Endodermal cell (in vitro differentiated cells): ENCODE measurements around the gene ATXN1. TPM values are rescaled to one million over a fixed set of nuclear protein-coding genes. Genes with fewer than 3 reads are reported as not detected.

ENCODE experiments used
- DNase-seq: peaks from one replicate; pipeline ENCODE4 v3.0.0-alpha.2; 2017
- H3K27ac ChIP-seq: 2 replicates; pipeline ENCODE4 v1.5.1; 2013; ENCODE audit warnings: mild to moderate bottlenecking, low read depth, low read length, moderate library complexity
- H3K27me3 ChIP-seq: 2 replicates; pipeline ENCODE4 v1.6.1; 2013; ENCODE audit warnings: mild to moderate bottlenecking, low read length, moderate library complexity; ENCODE audit not compliant: insufficient read depth, control insufficient read depth, poor library complexity, severe bottlenecking
- H3K36me3 ChIP-seq: 2 replicates; pipeline ENCODE4 v1.7.0; 2013; ENCODE audit warnings: mild to moderate bottlenecking, low read length, moderate library complexity; ENCODE audit not compliant: control insufficient read depth, insufficient read depth
- H3K4me1 ChIP-seq: one replicate; pipeline ENCODE4 v1.7.0; 2013; ENCODE audit warnings: low read length; ENCODE audit not compliant: control insufficient read depth, insufficient read depth
- H3K4me3 ChIP-seq: 2 replicates; pipeline ENCODE4 v1.5.1; 2013; ENCODE audit warnings: mild to moderate bottlenecking, low read length, moderate library complexity
- H3K9ac ChIP-seq: 2 replicates; pipeline ENCODE4 v1.6.1; 2013; ENCODE audit warnings: mild to moderate bottlenecking, low read length, moderate library complexity; ENCODE audit not compliant: poor library complexity, severe bottlenecking; ENCODE audit errors: extremely low read depth
- H3K9me3 ChIP-seq: 2 replicates; pipeline ENCODE4 v1.6.1; 2013; ENCODE audit warnings: mild to moderate bottlenecking, low read length, moderate library complexity; ENCODE audit not compliant: control insufficient read depth
- H3K27ac Mint-ChIP-seq: 2 replicates; pipeline ENCODE4 v1.8.0; 2020; ENCODE audit warnings: mixed read lengths
- H3K27me3 Mint-ChIP-seq: 2 replicates; pipeline ENCODE4 v1.8.0; 2021; ENCODE audit warnings: mild to moderate bottlenecking, mixed read lengths; ENCODE audit not compliant: insufficient read depth
- H3K36me3 Mint-ChIP-seq: 2 replicates; pipeline ENCODE4 v1.8.0; 2020; ENCODE audit warnings: low read depth, mixed read lengths
- H3K4me1 Mint-ChIP-seq: 2 replicates; pipeline ENCODE4 v1.8.0; 2020; ENCODE audit warnings: mixed read lengths
- H3K4me3 Mint-ChIP-seq: 2 replicates; pipeline ENCODE4 v1.8.0; 2020; ENCODE audit warnings: mild to moderate bottlenecking, moderate library complexity, mixed read lengths
- H3K9me3 Mint-ChIP-seq: 2 replicates; pipeline ENCODE4 v1.8.0; 2020; ENCODE audit warnings: mild to moderate bottlenecking, mixed read lengths
- WGBS, 2 experiments: methylation state at CpG; one replicate each; pipeline versions ENCODE4 v1.1.5 to v1.1.7; 2013; ENCODE audit warnings: missing lambda C conversion rate in 2 of 2, mixed read lengths in 1 of 2; ENCODE audit not compliant: insufficient coverage in 1 of 2, insufficient read length in 1 of 2; 5-methylcytosine and 5-hydroxymethylcytosine counted together
- total RNA-seq, 2 donors: library from RNA; stranded (reverse); fragmentation: NEBNext Ultra II Directional in 1 of 2; extraction: Animal tissue kit (Norgen Biotek cat#: 25700) in 1 of 2; gene quantifications; 2 replicates in 1 of 2; 3 replicates in 1 of 2; pipeline ENCODE4 v1.2.1, GENCODE V29; 2021
- TF ChIP-seq, protein P1 (sequence below): fragments of 200-600 bp; sonication (generic); conservative IDR thresholded peaks from 2 replicates; pipeline ENCODE4 v1.5.0; 2021; ENCODE audit warnings: antibody characterized with exemption, mild to moderate bottlenecking

Gene ATXN1
- total RNA-seq, 2 donors from 2014 or later, result 10.4 to 15.9 TPM

- H3K36me3 Mint-ChIP-seq, result no peaks in the 10 kb centered on the region
- Histone ChIP-seq H3K4me1 (peaks cover 4% of the 10 kb centered on the region), H3K36me3 (no peaks in the 10 kb centered on the region), H3K27ac (no peak overlapping the region), H3K27me3 (no peaks in the 10 kb centered on the region), H3K4me3 (no peak overlapping the region), H3K9me3 (no peaks in the 10 kb centered on the region), H3K9ac (no peak overlapping the region)
- TF ChIP-seq, protein P1, sequence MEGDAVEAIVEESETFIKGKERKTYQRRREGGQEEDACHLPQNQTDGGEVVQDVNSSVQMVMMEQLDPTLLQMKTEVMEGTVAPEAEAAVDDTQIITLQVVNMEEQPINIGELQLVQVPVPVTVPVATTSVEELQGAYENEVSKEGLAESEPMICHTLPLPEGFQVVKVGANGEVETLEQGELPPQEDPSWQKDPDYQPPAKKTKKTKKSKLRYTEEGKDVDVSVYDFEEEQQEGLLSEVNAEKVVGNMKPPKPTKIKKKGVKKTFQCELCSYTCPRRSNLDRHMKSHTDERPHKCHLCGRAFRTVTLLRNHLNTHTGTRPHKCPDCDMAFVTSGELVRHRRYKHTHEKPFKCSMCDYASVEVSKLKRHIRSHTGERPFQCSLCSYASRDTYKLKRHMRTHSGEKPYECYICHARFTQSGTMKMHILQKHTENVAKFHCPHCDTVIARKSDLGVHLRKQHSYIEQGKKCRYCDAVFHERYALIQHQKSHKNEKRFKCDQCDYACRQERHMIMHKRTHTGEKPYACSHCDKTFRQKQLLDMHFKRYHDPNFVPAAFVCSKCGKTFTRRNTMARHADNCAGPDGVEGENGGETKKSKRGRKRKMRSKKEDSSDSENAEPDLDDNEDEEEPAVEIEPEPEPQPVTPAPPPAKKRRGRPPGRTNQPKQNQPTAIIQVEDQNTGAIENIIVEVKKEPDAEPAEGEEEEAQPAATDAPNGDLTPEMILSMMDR, result no peak
- WGBS, 2 experiments, result 92 to 95% methylated on average over 2 to 8 of the region's 8 CpGs
- no peak overlapping the region for H3K27ac Mint-ChIP-seq
- no peak for DNase-seq
- H3K4me3 Mint-ChIP-seq, result no peak overlapping the region
- no peaks in the 10 kb centered on the region for H3K9me3 Mint-ChIP-seq
- H3K27me3 Mint-ChIP-seq, result no peaks in the 10 kb centered on the region
- peaks cover 21% of the 10 kb centered on the region for H3K4me1 Mint-ChIP-seq
Measured at GRCh38 chr6:16741112-16742016, 19.9 kb downstream of the ATXN1 start.

- H3K4me1 ChIP-seq, result peaks cover 14% of the 10 kb centered on the region
- H3K9ac ChIP-seq, result no peak overlapping the region
- Mint-ChIP-seq H3K27ac (no peak overlapping the region), H3K4me1 (peaks cover 33% of the 10 kb centered on the region), H3K36me3 (no peaks in the 10 kb centered on the region), H3K9me3 (no peaks in the 10 kb centered on the region), H3K4me3 (no peak overlapping the region), H3K27me3 (no peaks in the 10 kb centered on the region)
- no peak overlapping the region for H3K27ac ChIP-seq
- DNase-seq, result no peak
- H3K36me3 ChIP-seq, result no peaks in the 10 kb centered on the region
- no peaks in the 10 kb centered on the region for H3K27me3 ChIP-seq
- no peak overlapping the region for H3K4me3 ChIP-seq
- TF ChIP-seq, protein P1, result no peak
- H3K9me3 ChIP-seq, result no peaks in the 10 kb centered on the region
Measured at GRCh38 chr6:16740097-16740496, 21.2 kb downstream of the ATXN1 start.

DNA sequence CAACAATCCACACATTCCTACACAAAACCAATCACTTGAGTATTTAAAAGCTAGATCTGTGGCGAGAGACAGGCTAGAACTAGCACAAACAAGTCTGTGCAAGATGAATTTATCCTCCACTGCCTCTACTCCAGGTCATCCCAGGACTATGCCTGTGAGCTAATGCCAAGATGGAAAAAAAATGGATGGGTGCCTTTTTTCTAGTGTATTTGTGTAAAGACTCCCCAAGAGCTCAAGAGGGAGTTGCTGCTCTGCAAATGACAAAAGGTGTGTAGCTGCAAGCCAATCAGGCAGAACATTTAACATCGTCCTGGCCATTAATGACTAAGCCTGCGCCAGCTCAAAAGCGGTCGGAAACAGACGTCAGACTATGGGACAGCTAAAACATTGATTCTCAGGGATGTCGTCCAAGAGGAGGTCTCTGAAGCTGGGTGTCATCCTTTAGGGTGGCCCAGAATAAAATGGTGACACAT lies 21.9 kb downstream of the ATXN1 start:
- Histone ChIP-seq H3K4me1 (peaks cover 14% of the 10 kb centered on the region), H3K36me3 (no peaks in the 10 kb centered on the region), H3K4me3 (no peak overlapping the region), H3K27me3 (no peaks in the 10 kb centered on the region), H3K27ac (no peak overlapping the region), H3K9me3 (no peaks in the 10 kb centered on the region), H3K9ac (no peak overlapping the region)
- Mint-ChIP-seq H3K27ac (no peak overlapping the region), H3K9me3 (no peaks in the 10 kb centered on the region), H3K4me3 (no peak overlapping the region), H3K4me1 (peaks cover 35% of the 10 kb centered on the region), H3K36me3 (no peaks in the 10 kb centered on the region), H3K27me3 (no peaks in the 10 kb centered on the region)
- TF ChIP-seq, protein P1, result no peak
- WGBS, 2 experiments, result 94% methylated on average over 7 of the region's 7 CpGs
- DNase-seq, result no peak
